Fibroblast of skin of right biceps (primary cell): ENCODE measurements around the gene EFNA5.

Experiments
- DNase-seq: peaks from one replicate; pipeline ENCODE4 v3.0.0-alpha.2; 2013

The EFNA5 gene

GRCh38 chr5:107672211-107673038 is 1.7 kb upstream of the EFNA5 start:
- peak; percentile 88 for DNase-seq

DNA sequence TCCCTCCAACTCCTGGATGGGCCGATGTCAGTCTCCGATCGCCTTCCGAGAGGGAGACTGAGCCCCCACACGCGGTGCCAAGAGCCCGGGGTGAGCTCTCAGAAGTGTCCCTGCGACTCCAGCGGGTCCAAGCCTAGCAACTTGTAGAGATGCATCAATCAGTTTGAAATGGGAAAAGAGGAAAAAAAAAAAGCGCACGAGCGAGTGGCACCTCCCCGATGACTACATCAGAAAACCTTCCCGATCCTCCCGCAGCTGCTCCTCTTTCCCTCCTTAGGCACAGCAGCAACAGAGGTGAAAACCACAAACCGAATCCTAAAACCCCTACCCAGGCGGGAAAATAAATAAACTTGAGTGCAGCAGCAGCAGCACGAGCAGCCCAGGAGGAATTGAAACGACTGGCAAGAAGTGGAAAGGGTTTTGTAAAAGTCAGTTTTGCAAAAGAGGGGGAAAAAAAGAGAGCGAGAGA is 1.0 kb upstream of the EFNA5 start:
- peak; percentile 69 for DNase-seq

- DNase-seq = peak; percentile 43
Observed at GRCh38 chr5:107670087-107670931, 428 bp downstream of the EFNA5 start.

DNA sequence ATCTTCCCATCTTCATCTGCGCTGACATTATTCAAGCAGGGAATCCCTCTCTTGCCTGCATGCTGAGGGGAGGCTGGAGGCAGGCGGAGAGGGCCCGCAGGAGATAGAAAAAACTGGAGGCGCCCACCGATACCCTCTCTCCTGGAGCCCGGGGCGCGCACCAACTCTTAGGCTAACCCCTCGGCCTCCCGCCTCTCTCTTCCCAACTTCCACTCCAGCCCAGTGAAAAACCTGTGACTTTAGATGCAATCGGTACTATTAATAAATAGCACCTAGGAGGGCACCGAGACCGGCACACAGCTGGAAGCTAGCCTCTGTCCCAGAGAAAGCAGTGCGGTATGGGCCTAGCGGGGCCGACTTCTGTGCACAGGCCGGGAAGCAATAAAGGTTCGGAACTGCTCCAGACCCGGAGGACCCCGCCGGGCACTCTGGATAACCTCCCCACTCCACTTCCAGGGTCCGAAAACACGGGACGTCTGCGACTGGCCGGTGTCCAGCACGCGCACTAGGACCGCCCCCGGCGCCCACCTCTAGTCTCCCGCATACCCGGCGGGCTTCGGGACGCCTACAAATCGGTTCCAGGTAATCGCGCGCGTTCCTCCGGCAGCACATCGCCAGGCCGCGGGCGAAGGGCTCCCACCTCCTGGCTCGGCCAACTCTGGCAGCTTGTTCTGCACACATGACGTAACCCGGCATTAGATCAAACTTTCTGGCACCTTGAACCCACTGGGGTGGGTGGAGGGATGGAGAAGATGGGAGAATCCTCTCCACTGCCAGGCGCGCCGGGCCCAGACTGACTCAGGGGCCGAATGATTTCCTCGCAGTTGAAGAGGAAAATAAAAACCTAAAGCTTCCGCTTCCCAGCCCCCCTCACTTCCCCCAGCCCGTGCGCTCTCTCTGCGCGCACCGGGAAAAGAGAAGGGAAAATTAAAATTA is 1.4 kb downstream of the EFNA5 start:
- peak; percentile 32 for DNase-seq

- DNase-seq = no peak
Observed at GRCh38 chr5:107668154-107669095, 2.3 kb downstream of the EFNA5 start.

DNA sequence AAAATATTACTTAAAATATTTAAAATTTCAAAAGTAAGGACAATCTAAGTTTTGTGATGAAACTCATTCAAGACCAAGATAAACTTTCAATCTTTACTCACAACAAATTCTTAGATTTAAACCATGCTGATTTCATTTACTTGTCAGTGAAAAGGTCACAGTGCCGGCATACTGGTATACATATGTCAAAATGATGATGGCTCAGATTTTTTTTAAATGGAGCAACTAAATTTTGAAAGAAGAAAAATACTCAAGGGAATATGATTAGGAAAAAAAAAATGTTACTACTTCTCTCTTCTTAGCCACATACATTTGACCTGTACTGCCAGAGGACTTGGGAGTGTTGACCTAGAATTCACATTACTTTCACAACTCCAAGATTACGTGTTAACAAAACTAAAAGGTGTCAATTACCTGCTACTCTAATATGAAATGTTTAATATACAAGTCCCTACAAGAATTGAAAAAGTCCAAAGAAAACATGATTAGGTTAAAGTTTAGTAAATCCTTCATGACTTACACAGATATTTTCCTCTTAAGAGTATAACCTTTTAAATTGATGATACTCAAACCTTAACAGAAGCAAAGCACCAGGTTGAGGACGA is 4.6 kb downstream of the EFNA5 start:
- no peak for DNase-seq

DNA sequence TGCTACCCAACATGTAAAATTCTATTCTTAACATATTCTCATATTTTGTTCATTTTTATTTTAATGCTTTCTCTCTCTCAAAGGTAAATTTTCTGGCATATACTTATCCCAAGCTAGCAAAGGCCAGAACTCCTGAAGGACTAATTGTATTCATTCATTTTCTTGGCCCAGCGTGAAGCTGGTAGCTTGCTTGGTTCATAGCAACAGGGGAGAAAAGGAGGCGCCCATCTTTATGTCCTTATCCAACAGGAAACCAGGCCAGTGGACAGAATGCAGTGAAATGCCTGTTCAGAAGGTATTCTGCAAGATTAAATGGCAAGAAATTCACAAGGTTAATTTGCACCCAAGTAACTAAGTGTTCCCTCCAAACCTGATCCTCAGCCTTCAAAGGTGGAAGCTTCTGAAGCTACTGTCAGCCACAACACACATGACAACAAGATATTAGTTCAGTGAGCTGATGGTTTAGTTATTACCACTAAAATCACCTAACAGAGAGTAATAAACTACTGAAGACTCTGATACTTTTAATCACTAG is 5.6 kb downstream of the EFNA5 start:
- no peak for DNase-seq

- no peak for DNase-seq
Observed at GRCh38 chr5:107663697-107664096, 7.0 kb downstream of the EFNA5 start.

DNA sequence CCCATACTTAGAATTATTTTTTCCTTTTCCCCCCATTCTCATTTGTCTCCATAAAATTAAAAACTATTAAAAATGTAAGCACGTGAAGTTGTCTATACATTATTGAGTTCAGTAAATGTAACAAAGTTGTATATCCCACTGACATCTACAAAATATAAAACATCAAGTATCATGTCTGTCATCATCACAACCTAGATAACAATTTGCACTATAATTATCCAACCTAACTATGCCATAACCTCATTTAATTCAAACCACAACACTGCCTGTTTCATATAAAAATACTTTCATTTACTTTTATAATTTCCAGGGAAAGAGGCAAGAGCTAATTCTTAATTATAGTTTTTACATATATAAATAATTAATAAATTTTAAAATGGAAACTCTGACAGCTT is 9.1 kb downstream of the EFNA5 start:
- DNase-seq = no peak

DNA sequence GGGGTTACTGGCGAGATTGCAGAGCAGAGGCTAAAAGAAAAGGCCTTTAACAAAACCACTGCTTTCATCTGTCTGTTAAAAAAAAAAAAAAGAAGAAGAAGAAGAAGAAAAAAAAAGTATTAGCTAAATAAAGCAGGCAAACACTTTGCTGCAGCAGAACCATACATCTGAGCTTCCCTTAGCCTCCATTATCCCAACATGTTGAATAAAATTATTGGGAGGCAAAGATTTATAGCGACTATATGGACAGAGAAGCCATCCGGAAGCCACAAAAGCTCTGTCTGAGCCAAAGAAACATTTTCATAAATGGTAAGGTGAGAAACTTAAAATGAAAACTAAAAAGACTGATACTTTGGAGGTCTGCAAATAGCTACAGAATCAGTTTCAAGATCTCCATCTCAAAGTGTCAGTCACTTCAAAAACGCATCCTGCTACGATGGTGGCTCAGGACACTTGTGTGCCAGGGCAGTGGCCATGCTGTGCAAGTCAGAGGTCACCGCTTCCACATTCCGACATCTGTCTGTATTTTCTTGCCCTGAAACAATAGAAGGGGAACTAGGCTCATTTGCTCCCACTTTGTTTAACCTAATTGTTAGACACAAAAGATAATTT is 9.6 kb downstream of the EFNA5 start:
- DNase-seq = no peak

DNA sequence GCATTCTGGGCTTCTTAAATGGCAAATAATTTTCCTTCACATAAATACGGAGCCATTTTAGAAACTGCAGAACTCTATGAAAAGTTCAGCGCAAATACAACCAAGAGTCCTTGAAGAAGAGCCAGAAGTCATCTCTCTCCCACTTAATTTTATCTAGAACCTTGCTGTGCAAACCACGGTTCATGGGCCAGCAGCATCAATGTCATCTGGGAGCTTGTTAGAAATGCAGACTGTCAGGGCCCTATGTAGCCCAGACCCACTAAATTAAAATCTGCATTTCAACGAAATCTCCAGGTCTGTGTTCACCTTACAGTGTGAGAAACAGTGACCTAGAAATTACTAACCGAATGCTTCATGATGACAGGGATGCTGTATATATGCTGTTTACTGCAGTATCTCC is 12.2 kb downstream of the EFNA5 start:
- no peak for DNase-seq

DNA sequence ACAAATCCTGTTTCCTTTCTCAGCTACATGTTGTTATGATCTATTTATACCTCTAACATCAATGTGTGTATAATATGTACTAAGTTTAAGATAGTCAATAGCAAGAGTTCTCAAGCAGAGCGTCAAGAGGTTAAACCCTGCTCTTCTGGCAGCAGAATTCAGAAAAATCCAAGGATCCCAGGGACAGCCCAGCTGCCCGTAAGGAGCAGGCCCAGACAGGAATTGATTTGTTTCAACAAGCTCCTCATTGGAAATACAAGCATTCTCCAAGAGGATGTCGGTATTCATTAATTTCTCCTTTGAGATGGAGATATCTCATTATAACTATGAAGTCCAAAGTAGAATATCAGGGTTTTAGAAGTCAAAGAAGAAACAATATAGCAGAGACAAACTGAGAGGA is 14.9 kb downstream of the EFNA5 start:
- DNase-seq = no peak

DNA sequence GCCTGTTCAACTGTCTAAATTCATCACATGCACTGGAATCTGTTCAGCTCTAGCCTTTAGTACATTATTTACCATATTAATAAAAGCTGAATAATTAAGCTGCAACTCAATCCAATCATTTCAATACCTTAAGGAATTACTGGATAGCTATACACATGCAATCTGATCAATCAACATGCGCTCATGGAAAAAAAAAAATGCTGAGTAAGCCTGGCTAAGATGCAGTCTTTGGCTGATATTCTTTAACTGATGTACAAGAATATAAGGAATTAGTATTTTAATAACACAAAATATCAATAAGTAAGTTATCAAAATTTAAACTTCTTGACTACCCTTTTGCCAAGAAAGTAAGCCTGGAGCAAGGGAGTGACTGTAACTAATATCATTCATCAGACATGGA is 15.9 kb downstream of the EFNA5 start:
- no peak for DNase-seq

DNA sequence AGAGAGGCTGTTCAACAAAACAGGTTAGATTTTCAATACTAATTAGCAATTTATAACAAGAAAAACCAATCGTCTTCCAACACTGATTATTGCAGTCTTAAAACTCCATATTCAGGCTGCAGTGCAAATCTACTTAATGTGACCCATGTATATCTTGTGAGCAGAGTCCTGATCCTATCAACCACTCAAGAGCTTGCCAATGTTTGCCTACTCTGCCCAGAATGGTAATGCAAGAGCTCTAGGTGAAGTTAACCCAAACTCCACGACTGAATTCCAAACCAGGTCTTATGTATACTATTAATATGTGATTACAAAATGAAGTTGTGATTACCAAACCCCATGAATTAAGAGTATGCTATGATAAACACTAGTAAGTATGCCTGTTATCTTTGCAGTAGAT is 17.1 kb downstream of the EFNA5 start:
- no peak for DNase-seq

DNA sequence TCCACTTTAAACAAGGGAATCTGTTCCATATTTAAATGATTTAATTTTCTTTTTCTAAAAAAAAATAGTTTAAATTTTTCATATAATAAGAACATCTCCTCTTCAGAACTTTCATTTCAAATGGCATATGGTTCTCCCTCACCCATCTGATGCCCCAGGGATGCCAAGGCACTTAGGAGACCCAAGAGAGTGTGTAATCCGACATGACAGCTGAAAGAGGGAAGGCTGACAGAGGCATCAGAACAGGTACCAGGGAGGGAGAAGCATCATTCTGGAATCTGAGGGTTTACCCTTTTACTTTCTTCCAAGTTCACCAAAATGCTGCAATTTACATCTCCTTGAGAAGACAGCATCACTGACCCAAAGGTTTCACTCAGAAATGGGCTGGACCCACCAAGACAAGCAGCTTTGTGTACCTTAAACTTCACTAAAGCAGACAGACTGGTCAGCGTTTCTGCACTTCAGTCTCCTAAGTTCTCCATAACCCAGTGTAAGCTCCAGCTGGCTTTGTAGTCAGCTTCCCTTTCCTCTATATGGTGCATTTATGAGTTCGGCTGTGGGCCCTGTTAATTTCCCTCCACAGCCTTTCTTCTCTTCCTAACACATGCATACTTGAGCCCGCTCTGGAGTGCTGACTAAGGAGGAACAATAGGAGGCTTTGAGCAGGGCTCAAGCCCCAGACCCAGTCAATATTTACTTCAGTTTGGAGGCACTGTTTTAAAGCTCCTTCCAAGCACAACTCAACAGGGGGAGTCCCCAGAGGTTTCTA is 17.7 kb downstream of the EFNA5 start:
- DNase-seq = no peak

DNA sequence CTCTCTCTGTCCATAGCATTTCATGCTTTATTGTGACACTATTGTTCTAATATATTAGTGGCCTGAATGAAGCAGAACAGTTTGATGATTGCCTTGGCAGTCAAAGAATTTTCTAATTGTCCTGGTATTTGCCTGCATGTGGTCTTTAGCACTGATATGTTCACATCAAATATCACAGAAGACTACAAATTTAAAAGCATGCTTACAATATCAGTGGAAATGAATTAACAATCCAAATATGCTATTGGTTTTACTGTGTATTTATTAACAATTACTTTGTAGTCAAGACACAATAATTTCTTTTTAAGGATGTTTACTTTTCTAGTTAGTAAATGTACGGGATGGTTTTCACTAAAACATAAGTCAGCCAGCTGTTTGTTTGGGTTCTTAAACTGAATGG is 18.3 kb downstream of the EFNA5 start:
- DNase-seq = no peak

GRCh38 chr5:107651325-107651724 is 19.4 kb downstream of the EFNA5 start:
- no peak for DNase-seq

GRCh38 chr5:107646418-107646817 is 24.3 kb downstream of the EFNA5 start:
- no peak for DNase-seq

DNA sequence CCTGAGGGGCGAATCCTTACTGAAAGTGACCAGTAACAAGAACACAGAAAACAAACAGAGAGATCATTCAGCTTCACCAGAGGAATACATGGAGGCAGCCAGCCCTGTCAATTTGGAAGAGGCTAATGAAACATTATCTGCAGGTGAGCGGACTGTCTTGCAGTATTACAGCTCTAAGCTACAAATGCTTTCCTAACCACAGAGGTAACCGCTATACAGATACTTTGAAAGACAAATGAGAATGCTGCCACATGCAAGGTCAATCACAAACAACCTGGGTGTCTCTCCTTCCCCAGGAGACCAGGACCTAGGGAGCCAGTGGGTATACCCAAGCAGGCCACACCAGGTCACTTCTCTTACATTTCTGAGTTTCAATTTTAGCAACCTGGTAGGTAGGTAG is 30.2 kb downstream of the EFNA5 start:
- no peak for DNase-seq

DNA sequence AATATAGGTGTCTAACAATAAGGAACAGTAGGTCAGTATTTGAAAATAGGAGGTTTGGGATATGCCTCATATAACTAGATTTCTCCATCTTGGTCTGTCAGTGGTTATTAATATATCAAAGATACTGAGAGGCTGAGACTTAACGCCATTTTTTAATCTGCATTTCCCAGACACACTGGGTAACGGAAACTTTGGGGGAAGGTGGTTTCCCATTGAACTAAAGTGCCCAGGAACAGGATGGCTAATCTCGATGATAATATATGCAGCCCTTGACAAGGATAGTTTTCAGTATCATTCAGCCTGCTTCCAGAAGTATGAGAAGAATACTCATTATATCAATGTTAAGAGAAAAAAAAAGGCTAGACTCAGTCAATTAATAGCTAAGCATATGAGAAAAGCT is 30.7 kb downstream of the EFNA5 start:
- no peak for DNase-seq
